IMR-90 (cell line): Measurements from ENCODE around the gene HOXD10.

Experiments used
- BHLHE40 ChIP-seq: fragments of 150-350 bp; IDR thresholded peaks from 2 replicates; pipeline ENCODE4 v1.6.1; 2016; ENCODE audit warnings: mild to moderate bottlenecking, low read depth, low read length
- CEBPB ChIP-seq: IDR thresholded peaks from 2 replicates; pipeline ENCODE4 v1.6.1; 2012; ENCODE audit warnings: low read depth, low read length, improper control_type of control experiment
- CTCF ChIP-seq: conservative IDR thresholded peaks from 2 replicates; pipeline ENCODE4 v1.5.1; 2012; ENCODE audit warnings: mild to moderate bottlenecking, low read depth, low read length, improper control_type of control experiment
- FOS ChIP-seq: fragments of 150-350 bp; IDR thresholded peaks from 2 replicates; pipeline ENCODE4 v1.6.1; 2016; ENCODE audit warnings: low read depth, low read length
- MAFK ChIP-seq: IDR thresholded peaks from 2 replicates; pipeline ENCODE4 v1.6.1; 2012; ENCODE audit warnings: low read depth, low read length, improper control_type of control experiment
- MAZ ChIP-seq: IDR thresholded peaks from 2 replicates; pipeline ENCODE4 v1.6.1; 2012; ENCODE audit warnings: low read depth, mild to moderate bottlenecking, low read length, improper control_type of control experiment, moderate library complexity, borderline replicate concordance
- MXI1 ChIP-seq: IDR thresholded peaks from 2 replicates; pipeline ENCODE4 v1.6.1; 2012; ENCODE audit warnings: low read depth, mild to moderate bottlenecking, low read length, moderate library complexity, borderline replicate concordance
- POLR2A ChIP-seq: IDR thresholded peaks from 2 replicates; pipeline ENCODE4 v1.6.1; 2012; ENCODE audit warnings: mild to moderate bottlenecking, low read depth, low read length
- RAD21 ChIP-seq: IDR thresholded peaks from 2 replicates; pipeline ENCODE4 v1.6.1; 2012; ENCODE audit warnings: low read length, improper control_type of control experiment
- RCOR1 ChIP-seq: IDR thresholded peaks from 2 replicates; pipeline ENCODE4 v1.6.1; 2012; ENCODE audit warnings: mild to moderate bottlenecking, low read length, improper control_type of control experiment; ENCODE audit not compliant: insufficient replicate concordance
- RFX5 ChIP-seq: IDR thresholded peaks from 2 replicates; pipeline ENCODE4 v1.8.0; 2012; ENCODE audit warnings: low read depth, mild to moderate bottlenecking, low read length, moderate library complexity
- SMC3 ChIP-seq: fragments of 150-350 bp; IDR thresholded peaks from 2 replicates; pipeline ENCODE4 v1.6.1; 2016; ENCODE audit warnings: low read depth, mild to moderate bottlenecking, antibody characterized with exemption, low read length, moderate library complexity
- TF ChIP-seq, protein P1 (sequence below): fragments of 150-350 bp; IDR thresholded peaks from 2 replicates; pipeline ENCODE4 v1.6.1; 2016; ENCODE audit warnings: low read depth, mild to moderate bottlenecking, low read length, moderate library complexity, borderline replicate concordance
- TF ChIP-seq, protein P2 (sequence below): fragments of 150-350 bp; IDR thresholded peaks from 2 replicates; pipeline ENCODE4 v1.6.1; 2017; ENCODE audit warnings: mild to moderate bottlenecking, antibody characterized with exemption, low read length, low read depth

GRCh38 chr2:176092270-176093144, 24.1 kb upstream of the HOXD10 start, which contains the start of gene HOXD13:
- TF ChIP-seq CTCF (no peak), POLR2A (no peak), SMC3 (no peak), RFX5 (no peak), MXI1 (no peak), FOS (no peak), CEBPB (no peak), RAD21 (no peak), MAZ (no peak), RCOR1 (no peak), BHLHE40 (no peak), MAFK (no peak)
- TF ChIP-seq, protein P1, sequence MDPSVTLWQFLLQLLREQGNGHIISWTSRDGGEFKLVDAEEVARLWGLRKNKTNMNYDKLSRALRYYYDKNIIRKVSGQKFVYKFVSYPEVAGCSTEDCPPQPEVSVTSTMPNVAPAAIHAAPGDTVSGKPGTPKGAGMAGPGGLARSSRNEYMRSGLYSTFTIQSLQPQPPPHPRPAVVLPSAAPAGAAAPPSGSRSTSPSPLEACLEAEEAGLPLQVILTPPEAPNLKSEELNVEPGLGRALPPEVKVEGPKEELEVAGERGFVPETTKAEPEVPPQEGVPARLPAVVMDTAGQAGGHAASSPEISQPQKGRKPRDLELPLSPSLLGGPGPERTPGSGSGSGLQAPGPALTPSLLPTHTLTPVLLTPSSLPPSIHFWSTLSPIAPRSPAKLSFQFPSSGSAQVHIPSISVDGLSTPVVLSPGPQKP = no peak
- TF ChIP-seq, protein P2, sequence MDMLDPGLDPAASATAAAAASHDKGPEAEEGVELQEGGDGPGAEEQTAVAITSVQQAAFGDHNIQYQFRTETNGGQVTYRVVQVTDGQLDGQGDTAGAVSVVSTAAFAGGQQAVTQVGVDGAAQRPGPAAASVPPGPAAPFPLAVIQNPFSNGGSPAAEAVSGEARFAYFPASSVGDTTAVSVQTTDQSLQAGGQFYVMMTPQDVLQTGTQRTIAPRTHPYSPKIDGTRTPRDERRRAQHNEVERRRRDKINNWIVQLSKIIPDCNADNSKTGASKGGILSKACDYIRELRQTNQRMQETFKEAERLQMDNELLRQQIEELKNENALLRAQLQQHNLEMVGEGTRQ = no peak
